ENCODE results near the gene KLHL17. TPM values are rescaled to one million over a fixed set of nuclear protein-coding genes. Genes with fewer than 3 reads are reported as not detected.
A peak's percentile ranks its signal among the peaks of the same experiment; 100 is the strongest.

Gene KLHL17
- total RNA-seq (2021; ENCODE audit: unreplicated experiment) (58.8 TPM), Bru-seq, nascent RNA (percentile 53 among the genes with signal in this experiment), BruChase-seq, experiment 1, labeled RNA remaining after a 2-hour chase (percentile 71 among the genes with signal in this experiment), BruChase-seq, experiment 2, labeled RNA remaining after a 6-hour chase (percentile 74 among the genes with signal in this experiment)
- 82.0 TPM for polyA plus RNA-seq (2012; ENCODE audit: insufficient read length)
- long read RNA-seq, partial matches to known transcripts: 38 of 82 reads
- long read RNA-seq, other reads (novel, unspliced or antisense): 42 of 82 reads

DNA sequence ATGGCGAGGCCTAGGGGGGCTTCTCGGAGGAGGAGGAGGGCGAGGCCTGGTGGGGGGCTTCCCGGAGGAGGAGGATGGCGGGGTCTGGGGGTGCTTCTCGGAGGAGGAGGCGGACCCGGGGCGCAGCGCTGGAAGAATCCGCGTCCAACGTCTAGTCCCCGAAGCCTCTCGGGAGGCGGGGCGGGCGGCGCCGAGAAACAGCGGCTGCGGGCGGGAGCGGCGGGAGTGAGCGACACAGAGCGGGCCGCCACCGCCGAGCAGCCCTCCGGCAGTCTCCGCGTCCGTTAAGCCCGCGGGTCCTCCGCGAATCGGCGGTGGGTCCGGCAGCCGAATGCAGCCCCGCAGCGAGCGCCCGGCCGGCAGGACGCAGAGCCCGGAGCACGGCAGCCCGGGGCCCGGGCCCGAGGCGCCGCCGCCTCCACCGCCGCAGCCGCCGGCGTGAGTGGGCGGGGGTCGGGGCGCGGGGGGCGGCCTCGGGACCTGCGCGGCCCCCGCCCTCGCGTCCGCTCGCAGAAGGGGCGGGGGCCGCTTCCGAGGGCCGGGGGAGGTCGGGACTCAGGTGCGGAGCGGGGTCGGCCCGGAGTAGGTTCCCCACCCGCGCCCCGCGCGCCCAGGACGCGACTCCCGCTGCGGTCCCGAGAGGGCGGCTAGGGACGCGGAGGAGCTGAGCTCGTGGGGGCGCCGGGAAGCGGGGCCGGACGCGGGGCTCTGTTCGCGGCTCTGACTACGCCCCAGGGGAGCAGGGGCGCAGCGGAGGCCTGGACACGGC lies at the start of gene KLHL17:
Gene KLHL17 (plus strand): TSS at position 222 of the 769 bp plus-strand sequence. CDS start 110 bp downstream, at position 332.
- peaks cover 15% of the 10 kb centered on the region for H3K36me3 ChIP-seq (ENCODE audit: control insufficient read depth, insufficient read depth, low read length)
- intact Hi-C loops (cut with micrococcal nuclease; ENCODE audit: unreplicated experiment): no loop called here
- CTCF ChIA-PET: no interaction called here

DNA sequence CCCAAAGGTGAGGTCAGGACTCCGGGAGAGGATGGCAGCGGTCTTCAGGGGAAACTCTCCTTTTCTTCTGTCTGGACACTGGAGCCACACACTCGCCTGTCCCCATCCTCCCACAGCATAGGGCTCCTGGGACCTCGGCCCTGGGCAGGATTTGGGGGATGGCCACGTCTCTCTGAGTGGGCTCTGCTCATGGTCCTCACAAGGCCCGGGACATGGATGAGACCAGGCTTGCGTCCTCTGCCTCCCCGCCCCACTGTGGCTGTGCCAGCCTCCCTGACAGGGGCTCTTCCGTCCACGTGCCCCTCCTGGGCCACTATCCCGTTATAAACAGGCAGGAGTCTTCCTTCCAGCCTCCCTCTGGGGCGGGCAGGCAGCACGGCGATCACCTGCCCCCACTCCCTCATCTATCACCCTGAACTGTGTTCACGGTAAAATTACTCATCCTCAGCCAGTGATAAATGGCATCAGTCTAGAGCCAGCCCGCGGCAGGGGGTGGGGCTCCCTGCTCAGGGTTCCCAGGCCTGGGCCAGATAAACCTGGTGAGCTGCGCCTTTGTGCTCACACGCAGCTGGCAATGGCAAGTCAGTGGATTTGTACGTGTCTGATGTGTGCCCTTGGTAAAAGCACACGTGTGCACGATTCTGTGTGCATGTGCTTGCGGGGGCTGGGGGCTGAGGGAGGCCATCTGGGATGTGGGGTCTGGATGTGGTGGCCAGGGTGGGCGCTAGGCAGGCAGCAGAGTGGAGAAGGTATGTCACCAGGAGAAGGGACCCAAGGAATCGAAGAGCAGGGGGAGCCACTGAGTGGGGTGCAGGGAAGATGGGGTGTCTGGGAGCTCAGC lies 49.3 kb upstream of the KLHL17 start:
- ChIA-PET CTCF (interaction anchor here (0.6 kb wide), 1 partner anchor 47 kb away, joined by 4 read pairs; no protein-coding TSS in a partner anchor), POLR2A (no interaction called here)
- H3K4me1 ChIP-seq (ENCODE audit: control insufficient read depth, insufficient read depth, low read length): peaks cover 64% of the 10 kb centered on the region
- no TSS peak for BruUV-seq (replicated peaks)
- H3K4me3 ChIP-seq (ENCODE audit: low read depth in 2 of 2, low read length in 2 of 2): no peak overlapping the region
- TF ChIP-seq TCF7L2 (IDR thresholded peaks at IDR 0.05; ENCODE audit: low read depth, low read length) (no peak), POLR2AphosphoS5 (IDR thresholded peaks at IDR 0.05; ENCODE audit: low read depth, low read length) (no peak), SIN3A (IDR thresholded peaks at IDR 0.05; ENCODE audit: borderline replicate concordance, insufficient read depth, low read depth, low read length) (no peak)
- TF ChIP-seq, protein P1, sequence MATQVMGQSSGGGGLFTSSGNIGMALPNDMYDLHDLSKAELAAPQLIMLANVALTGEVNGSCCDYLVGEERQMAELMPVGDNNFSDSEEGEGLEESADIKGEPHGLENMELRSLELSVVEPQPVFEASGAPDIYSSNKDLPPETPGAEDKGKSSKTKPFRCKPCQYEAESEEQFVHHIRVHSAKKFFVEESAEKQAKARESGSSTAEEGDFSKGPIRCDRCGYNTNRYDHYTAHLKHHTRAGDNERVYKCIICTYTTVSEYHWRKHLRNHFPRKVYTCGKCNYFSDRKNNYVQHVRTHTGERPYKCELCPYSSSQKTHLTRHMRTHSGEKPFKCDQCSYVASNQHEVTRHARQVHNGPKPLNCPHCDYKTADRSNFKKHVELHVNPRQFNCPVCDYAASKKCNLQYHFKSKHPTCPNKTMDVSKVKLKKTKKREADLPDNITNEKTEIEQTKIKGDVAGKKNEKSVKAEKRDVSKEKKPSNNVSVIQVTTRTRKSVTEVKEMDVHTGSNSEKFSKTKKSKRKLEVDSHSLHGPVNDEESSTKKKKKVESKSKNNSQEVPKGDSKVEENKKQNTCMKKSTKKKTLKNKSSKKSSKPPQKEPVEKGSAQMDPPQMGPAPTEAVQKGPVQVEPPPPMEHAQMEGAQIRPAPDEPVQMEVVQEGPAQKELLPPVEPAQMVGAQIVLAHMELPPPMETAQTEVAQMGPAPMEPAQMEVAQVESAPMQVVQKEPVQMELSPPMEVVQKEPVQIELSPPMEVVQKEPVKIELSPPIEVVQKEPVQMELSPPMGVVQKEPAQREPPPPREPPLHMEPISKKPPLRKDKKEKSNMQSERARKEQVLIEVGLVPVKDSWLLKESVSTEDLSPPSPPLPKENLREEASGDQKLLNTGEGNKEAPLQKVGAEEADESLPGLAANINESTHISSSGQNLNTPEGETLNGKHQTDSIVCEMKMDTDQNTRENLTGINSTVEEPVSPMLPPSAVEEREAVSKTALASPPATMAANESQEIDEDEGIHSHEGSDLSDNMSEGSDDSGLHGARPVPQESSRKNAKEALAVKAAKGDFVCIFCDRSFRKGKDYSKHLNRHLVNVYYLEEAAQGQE (IDR thresholded peaks at IDR 0.05; ENCODE audit: insufficient read depth in 1 of 2, low read depth in 2 of 2, low read length in 1 of 2): no peak
- TF ChIP-seq, protein P2, sequence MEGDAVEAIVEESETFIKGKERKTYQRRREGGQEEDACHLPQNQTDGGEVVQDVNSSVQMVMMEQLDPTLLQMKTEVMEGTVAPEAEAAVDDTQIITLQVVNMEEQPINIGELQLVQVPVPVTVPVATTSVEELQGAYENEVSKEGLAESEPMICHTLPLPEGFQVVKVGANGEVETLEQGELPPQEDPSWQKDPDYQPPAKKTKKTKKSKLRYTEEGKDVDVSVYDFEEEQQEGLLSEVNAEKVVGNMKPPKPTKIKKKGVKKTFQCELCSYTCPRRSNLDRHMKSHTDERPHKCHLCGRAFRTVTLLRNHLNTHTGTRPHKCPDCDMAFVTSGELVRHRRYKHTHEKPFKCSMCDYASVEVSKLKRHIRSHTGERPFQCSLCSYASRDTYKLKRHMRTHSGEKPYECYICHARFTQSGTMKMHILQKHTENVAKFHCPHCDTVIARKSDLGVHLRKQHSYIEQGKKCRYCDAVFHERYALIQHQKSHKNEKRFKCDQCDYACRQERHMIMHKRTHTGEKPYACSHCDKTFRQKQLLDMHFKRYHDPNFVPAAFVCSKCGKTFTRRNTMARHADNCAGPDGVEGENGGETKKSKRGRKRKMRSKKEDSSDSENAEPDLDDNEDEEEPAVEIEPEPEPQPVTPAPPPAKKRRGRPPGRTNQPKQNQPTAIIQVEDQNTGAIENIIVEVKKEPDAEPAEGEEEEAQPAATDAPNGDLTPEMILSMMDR (IDR thresholded peaks at IDR 0.05): no peak
- peak overlapping the region; percentile 59 for H3K27ac ChIP-seq (ENCODE audit: low read length)
- ATAC-seq (peak; percentile 43), DNase-seq (ENCODE audit: low read depth, low spot score) (no peak)
- H3K27me3 ChIP-seq (ENCODE audit: control insufficient read depth, insufficient read depth, low read length): no peaks in the 10 kb centered on the region
- no peaks in the 10 kb centered on the region for H3K9me3 ChIP-seq (ENCODE audit: control insufficient read depth, insufficient read depth, low read depth, low read length)
- in situ Hi-C loops (cut with HindIII; ENCODE audit: low pct_unique_long_range_greater_than_20kb, low sequenced_read_pairs) (no loop called here), intact Hi-C loops (cut with micrococcal nuclease; ENCODE audit: unreplicated experiment) (no loop called here)
- no peaks in the 10 kb centered on the region for H3K36me3 ChIP-seq (ENCODE audit: control insufficient read depth, insufficient read depth, low read length)

More for the DNA sequence above, at the start of gene KLHL17:
- POLR2A ChIA-PET: interaction anchor here (0.5 kb wide), 1 partner anchor 388 kb away, joined by 3 read pairs; no protein-coding TSS in a partner anchor
- no peaks in the 10 kb centered on the region for H3K9me3 ChIP-seq (ENCODE audit: control insufficient read depth, insufficient read depth, low read depth, low read length)
- TF ChIP-seq TCF7L2 (IDR thresholded peaks at IDR 0.05; ENCODE audit: low read depth, low read length): no peak
- TF ChIP-seq, protein P2 (IDR thresholded peaks at IDR 0.05): no peak
- no peak for TF ChIP-seq POLR2AphosphoS5 (IDR thresholded peaks at IDR 0.05; ENCODE audit: low read depth, low read length)
- TF ChIP-seq, protein P1 (IDR thresholded peaks at IDR 0.05; ENCODE audit: insufficient read depth in 1 of 2, low read depth in 2 of 2, low read length in 1 of 2): no peak
- no peaks in the 10 kb centered on the region for H3K27me3 ChIP-seq (ENCODE audit: control insufficient read depth, insufficient read depth, low read length)
- peaks cover 8% of the 10 kb centered on the region for H3K4me1 ChIP-seq (ENCODE audit: control insufficient read depth, insufficient read depth, low read length)
- H3K4me3 ChIP-seq (ENCODE audit: low read depth in 2 of 2, low read length in 2 of 2): peak within 1 kb of the TSS; percentile 50 to 99
- no TSS peak for BruUV-seq (replicated peaks)
- peak; percentile 79 for ATAC-seq
- no peak for DNase-seq (ENCODE audit: low read depth, low spot score)
- in situ Hi-C loops (cut with HindIII; ENCODE audit: low pct_unique_long_range_greater_than_20kb, low sequenced_read_pairs): no loop called here
- H3K27ac ChIP-seq (ENCODE audit: low read length): peak within 1 kb of the TSS; percentile 71
